GM18517 (cell line): ENCODE data around the gene SHISA8.
A peak's percentile ranks its signal among the peaks of the same experiment; 100 is the strongest.
"Not testable (repeated sequence)": the region's sequence is repeated elsewhere in the genome, so short reads cannot be mapped to it uniquely, and the experiment has no call there.

Experiments used
- ATAC-seq: cut with Tn5 transposase; IDR thresholded peaks from one replicate; pipeline ENCODE4 v1.9.1; 2021; ENCODE audit warnings: mild to moderate bottlenecking, moderate library complexity; ENCODE audit not compliant: unreplicated experiment

SHISA8 gene

GRCh38 chr22:41915035-41915785, at the start of gene SHISA8:
Gene SHISA8 (minus strand): TSS chr22:41915074. CDS start chr22:41914667, 407 bp downstream.
- no peak for ATAC-seq

GRCh38 chr22:41964112-41964491, 49.2 kb upstream of the SHISA8 start:
- ATAC-seq: no peak

DNA sequence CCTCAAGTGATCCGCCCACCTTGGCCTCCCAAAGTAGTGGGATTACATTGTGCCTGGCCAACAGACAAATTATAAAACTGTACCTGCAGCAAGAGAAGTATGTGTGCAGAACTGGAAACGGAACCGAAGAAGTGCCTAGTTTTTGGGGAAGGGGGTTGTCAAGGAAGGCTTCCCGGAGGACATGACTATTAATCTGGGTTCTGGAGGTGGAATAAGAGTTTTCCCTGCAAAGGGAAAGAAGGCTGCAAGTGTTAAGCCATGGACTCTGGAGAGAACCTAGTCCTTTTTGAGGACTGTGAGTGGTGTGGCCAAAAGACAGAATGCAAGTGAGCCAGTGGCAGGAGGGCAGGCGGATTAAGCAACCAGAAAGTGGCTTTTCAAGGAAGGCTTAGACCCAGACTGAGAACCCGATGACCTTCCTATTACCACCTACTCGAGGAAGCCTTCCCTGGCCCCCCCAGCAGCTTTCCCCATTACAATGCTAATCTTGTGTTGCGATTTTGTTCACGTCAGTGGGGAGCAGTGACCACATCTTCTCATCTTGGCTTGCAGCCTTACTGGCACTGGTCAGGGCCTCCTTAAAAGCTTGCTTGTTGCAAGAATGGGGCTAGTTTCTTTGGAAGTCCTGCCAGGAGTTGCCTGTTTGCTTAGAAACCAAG, 48.7 kb upstream of the SHISA8 start:
- no peak for ATAC-seq

- ATAC-seq: peak; percentile 27
Measured at GRCh38 chr22:41957941-41958556, 43.2 kb upstream of the SHISA8 start.

GRCh38 chr22:41952713-41953112, 37.8 kb upstream of the SHISA8 start:
- ATAC-seq: no peak

DNA sequence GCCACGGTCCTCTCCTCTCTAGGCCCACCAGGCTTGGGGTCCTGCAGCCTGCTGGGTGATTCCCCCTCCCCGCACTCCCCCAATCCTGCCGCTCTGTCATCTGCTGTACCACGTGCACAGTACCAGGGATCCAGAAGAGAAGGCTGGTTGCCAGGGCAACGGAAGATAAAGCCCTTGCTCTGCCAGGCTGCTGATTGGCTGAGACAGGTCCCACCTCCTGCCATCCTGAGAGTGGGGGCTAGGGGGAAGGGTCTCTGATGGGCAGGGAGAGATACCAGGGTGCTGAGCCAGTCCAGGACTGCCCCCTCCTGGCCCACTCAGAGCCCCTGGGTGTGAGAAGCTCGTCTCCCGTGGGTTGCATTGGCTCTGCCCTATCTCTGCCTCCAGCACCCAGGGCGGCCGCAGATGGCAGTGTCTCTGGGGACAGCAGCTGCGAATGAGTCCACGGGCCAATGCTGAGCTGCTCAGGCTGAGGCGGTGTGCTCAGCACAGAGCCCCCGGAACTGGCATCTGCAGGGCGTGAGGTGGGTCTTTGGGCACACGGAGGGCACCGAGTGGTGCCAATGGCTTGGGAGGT, 37.1 kb upstream of the SHISA8 start, which contains the start of gene SMIM45:
Gene SMIM45, plus strand, starts transcription at position 253 of the 577 bp plus-strand sequence.
- ATAC-seq: no peak

DNA sequence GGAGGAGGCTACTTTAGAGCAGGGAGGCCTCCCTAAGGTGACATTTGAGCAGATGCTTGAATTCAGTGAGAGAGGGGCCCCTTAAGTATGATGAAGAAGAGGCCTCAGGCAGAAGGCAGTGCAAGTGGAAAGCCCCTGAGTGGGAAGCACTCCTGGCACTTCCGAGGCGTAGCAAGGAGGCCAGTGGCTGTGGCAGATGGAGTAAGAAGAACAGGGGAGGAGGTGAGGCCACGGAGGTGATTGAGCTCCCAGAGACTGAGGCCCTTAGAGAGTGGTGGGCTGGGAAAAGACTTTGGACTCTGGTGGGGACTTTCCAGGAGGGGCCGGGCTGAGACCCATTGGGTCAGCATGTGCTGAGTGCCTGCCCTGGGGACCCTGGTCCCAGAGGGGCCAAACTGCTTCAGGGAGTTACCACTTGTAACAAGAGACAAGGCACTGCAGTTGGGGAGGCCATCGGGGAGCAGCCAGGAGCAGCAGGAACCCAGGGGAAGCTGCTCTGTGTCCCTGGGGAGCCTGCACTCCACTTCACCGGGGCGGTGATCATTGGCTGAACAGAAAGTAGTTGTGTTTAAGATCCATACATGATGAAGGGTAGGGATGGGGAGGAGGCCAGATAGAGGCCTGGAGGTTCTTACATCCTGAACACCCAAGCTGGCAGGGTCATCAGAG, 34.6 kb upstream of the SHISA8 start:
- no peak for ATAC-seq

- not testable (repeated sequence) for ATAC-seq
Measured at GRCh38 chr22:41948928-41949296, 34.0 kb upstream of the SHISA8 start.

GRCh38 chr22:41948142-41948541, 33.3 kb upstream of the SHISA8 start:
- ATAC-seq: no peak

DNA sequence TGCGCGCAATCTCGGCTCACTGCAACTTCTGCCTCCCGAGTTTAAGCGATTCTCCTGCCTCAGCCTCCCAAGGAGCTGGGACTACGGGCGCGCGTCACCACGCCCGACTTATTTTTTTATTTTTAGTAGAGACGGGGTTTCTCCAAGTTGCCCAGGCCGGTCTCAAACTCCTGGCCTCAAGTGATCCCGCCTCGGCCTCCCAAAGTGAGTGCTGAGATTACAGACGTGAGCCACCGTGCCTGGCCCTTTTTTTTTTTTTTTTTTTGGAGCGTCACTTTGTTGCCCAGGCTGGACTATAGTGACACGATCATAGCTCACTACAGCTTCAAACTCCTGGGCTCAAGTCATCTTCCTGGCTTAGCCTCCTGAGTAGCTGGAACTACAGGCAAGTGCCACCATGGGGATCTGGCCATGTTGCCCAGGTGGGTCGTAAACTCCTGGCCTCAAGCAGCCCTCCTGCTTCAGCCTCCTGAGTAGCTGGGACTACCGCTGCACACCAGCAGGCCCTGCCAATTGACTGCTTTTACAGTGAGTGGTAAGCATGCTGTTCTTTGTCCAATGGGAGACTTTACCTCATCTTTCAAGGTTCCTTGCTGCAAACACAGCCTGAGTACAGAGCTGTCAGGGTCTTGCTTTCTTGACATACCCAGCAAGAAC, 32.7 kb upstream of the SHISA8 start:
- no peak for ATAC-seq

DNA sequence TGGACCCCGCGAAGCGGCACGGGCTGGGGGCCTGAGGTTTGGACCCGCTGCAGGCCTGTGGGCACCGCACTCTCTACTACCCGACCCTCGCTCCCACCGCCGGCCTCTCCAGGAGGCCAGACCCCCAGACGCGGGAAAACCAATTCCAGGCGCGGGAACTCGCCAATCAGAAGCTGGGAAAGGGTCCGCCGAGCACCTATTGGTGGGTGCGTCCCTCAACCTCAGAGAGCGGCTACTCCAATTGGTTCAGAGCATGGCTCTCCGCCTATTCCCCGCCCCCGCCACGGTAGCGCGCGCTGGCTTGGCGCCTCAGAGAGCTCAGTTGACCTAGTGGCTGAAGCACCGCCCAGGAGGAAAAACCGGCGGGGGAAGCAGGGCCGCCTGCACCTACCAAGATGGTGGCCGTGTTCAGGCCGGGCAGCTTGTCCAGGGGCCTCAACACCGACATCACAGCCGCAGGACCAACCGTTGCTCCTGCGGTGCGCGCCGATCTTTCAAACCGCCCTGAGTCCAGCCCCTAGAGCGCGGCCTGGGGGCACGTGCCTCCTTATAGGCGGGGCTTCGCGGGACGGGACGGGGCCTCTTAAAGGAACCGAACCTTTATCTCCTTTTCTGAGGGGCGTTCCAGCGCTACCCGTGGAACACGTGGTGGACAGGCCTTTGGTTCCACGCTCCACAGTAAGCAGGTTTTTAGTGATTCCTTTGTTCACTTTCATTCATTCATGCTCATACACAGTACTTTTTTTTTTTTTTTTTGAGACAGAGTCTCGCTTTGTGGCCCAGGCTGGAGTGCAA, 32.0 kb upstream of the SHISA8 start, which contains the start of gene CENPM:
Gene CENPM, minus strand, starts transcription at position 524 of the 795 bp plus-strand sequence. Its CDS starts 76 bp downstream, at position 448.
- ATAC-seq: peak; percentile 66

GRCh38 chr22:41943661-41944209, 28.9 kb upstream of the SHISA8 start:
- no peak for ATAC-seq

- ATAC-seq: peak; percentile 32
Measured at GRCh38 chr22:41940832-41941765, 26.2 kb upstream of the SHISA8 start.

DNA sequence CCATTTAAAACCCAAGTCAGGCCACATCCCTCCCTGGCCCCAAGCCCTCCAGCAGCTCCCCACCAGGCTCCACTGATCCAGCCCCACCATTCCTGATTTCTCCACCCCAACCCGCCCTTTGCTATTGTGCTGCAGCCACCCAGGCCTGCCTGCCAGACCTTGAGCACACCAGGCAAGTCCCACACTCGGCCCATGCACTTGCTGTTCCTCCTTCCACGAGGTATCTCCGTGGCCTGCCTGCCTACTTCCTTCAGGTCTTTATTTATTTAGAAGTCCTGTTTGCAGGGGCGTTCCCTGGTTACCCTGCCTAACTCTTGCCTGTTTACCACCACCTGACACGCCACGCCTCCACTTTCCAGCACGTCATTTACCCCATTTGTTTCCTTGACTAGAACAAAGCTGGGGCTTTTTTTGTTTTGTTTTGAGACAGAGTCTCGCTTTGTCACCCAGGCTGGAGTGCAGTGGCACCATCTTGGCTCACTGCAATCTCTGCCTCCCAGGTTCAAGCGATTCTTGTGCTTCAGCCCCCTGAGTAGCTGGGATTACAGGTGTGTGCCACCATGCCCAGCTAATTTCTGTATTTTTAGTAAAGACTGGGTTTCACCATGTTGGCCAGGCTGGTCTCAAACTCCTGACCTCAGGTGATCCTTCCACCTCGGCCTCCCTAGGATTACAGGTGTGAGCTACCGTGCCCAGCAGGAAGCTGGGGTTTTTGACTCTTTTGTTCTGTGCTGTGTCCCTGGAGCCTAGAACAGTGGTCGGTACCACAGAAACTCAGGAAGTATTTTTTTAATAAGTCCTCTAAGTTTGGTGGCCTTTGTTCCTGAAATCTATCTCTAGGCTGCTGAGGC, 25.3 kb upstream of the SHISA8 start:
- peak; percentile 65 for ATAC-seq

DNA sequence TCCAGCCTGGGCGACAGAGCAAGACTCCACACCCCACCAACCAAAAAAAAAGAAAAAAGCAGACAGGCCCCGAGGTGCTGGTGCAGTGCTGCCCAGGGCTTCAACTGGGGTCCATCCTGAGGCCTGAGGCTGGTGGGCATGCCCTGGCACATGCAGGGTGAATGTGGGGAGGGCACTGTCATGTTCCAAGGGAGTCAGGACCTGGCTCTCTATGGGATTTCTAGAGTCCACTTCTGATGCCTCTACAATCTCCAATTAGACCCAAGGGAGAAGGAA, 22.0 kb upstream of the SHISA8 start:
- no peak for ATAC-seq

- ATAC-seq: no peak
Measured at GRCh38 chr22:41935509-41935908, 20.6 kb upstream of the SHISA8 start.

DNA sequence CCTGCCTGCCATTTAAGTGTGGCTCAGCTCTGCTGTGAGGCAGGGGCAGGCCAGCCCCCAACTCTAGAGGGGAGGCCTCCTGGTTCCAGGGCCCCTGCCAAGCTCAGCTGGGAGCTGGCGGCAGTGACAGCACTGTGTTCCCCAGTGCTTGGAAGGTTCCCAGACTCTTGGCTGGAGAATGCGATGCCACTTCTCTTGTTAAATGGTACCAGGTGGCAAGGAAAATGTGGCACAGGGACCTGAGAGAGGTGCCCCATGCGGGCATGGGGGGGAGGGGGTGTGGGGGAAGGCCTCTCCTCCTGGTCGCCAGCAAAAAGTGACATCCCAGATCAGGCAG, 20.1 kb upstream of the SHISA8 start:
- no peak for ATAC-seq
